B cell (primary cell): ENCODE results near the gene SLU7. TPM values are rescaled to one million over a fixed set of nuclear protein-coding genes. Genes with fewer than 3 reads are reported as not detected.
A peak's percentile ranks its signal among the peaks of the same experiment; 100 is the strongest.

Experiments
- ATAC-seq: fragments of 200-7000 bp; cut with Tn5 transposase; one replicate; pipeline ENCODE4 v1.10.0; 2021; ENCODE audit warnings: low read depth, mild to moderate bottlenecking, moderate number of reproducible peaks, moderate library complexity
- CTCF ChIA-PET: fragments of 350-600 bp; sonication (Branson Sonifier 250); formaldehyde crosslinking; loops from one replicate; lab custom pipeline; 2021; ENCODE audit warnings: antibody characterized with exemption, inconsistent platforms; lab: Charles Lee
- POLR2A ChIA-PET: fragments of 350-600 bp; sonication (Branson Sonifier 250); formaldehyde crosslinking; loops from one replicate; lab custom pipeline; 2021; ENCODE audit warnings: antibody characterized with exemption; lab: Charles Lee
- DNase-seq: peaks from one replicate; pipeline ENCODE4 v3.0.0; 2013
- H2AFZ ChIP-seq: 2 replicates; pipeline ENCODE4 v1.6.1; 2012; ENCODE audit warnings: mild to moderate bottlenecking, low read depth, low read length; ENCODE audit not compliant: insufficient read depth, poor library complexity, severe bottlenecking
- H3K27ac ChIP-seq, 2 donors: 1 replicate in 1 of 2; 2 replicates in 1 of 2; pipeline ENCODE4 v1.5.1; 2012 to 2013; ENCODE audit warnings: low read length in 2 of 2, mild to moderate bottlenecking in 2 of 2, moderate library complexity in 1 of 2
- H3K27me3 ChIP-seq, 4 experiments: fragments of 200-600 bp in 1 of 4; sonication (generic) in 1 of 4; replicated peaks in 1 of 4; 1 replicate in 2 of 4; 2 replicates in 2 of 4; pipeline versions ENCODE4 v1.6.1 to v1.7.0; 2013 to 2016; ENCODE audit warnings: low read length in 3 of 4, mild to moderate bottlenecking in 2 of 4, mixed read lengths in 1 of 4, moderate library complexity in 1 of 4; ENCODE audit not compliant: insufficient read depth in 4 of 4, control insufficient read depth in 3 of 4; ENCODE audit errors: control extremely low read depth in 1 of 4
- H3K36me3 ChIP-seq, 2 experiments: replicated peaks in 1 of 2; 1 replicate in 1 of 2; 2 replicates in 1 of 2; pipeline versions ENCODE4 v1.6.1 to v1.7.1; 2013; ENCODE audit warnings: low read length in 1 of 2; ENCODE audit not compliant: insufficient read depth in 2 of 2, control insufficient read depth in 1 of 2; ENCODE audit errors: control extremely low read depth in 1 of 2, extremely low read depth in 1 of 2
- H3K4me1 ChIP-seq, 2 donors: fragments of 200-600 bp in 1 of 2; sonication (generic) in 1 of 2; 1 replicate in 1 of 2; 2 replicates in 1 of 2; pipeline versions ENCODE4 v1.5.1 to v1.6.1; 2013 to 2017; ENCODE audit warnings: low read length in 2 of 2; ENCODE audit not compliant: control insufficient read depth in 2 of 2, insufficient read depth in 2 of 2
- H3K4me2 ChIP-seq: replicated peaks from 2 replicates; pipeline ENCODE3; 2012; ENCODE audit warnings: mild to moderate bottlenecking, low read depth, low read length; ENCODE audit not compliant: poor library complexity, severe bottlenecking
- H3K4me3 ChIP-seq, 5 experiments: fragments of 200-600 bp in 1 of 5; sonication (generic) in 1 of 5; 1 replicate in 3 of 5; 2 replicates in 2 of 5; pipeline versions ENCODE4 v1.5.1 to v1.7.0; 2011 to 2016; ENCODE audit warnings: low read length in 4 of 5, mild to moderate bottlenecking in 4 of 5, low read depth in 2 of 5, control low read depth in 1 of 5, moderate library complexity in 1 of 5; ENCODE audit not compliant: insufficient read depth in 1 of 5; ENCODE audit errors: control extremely low read depth in 1 of 5, extremely low read depth in 1 of 5
- H3K79me2 ChIP-seq: fragments of 200-600 bp; sonication (generic); one replicate; pipeline ENCODE4 v1.6.0; 2016; ENCODE audit warnings: low read length; ENCODE audit not compliant: control insufficient read depth, insufficient read depth
- H3K9ac ChIP-seq: fragments of 200-600 bp; sonication (generic); 2 replicates; pipeline ENCODE4 v1.6.1; 2017; ENCODE audit warnings: mild to moderate bottlenecking, low read length, moderate library complexity
- H3K9me3 ChIP-seq, 3 donors: one replicate each; pipeline versions ENCODE4 v1.6.1 to v1.7.1; 2013; ENCODE audit warnings: low read length in 2 of 3; ENCODE audit not compliant: control insufficient read depth in 2 of 3, insufficient read depth in 1 of 3; ENCODE audit errors: control extremely low read depth in 1 of 3
- H4K20me1 ChIP-seq: 2 replicates; pipeline ENCODE4 v1.6.0; 2012; ENCODE audit warnings: mild to moderate bottlenecking, low read length; ENCODE audit not compliant: insufficient read depth, control insufficient read depth, poor library complexity, severe bottlenecking
- H3K27ac Mint-ChIP-seq: one replicate; pipeline ENCODE4 v1.8.0; 2021; ENCODE audit warnings: mixed read lengths
- H3K27me3 Mint-ChIP-seq: one replicate; pipeline ENCODE4 v1.8.0; 2021; ENCODE audit warnings: mixed read lengths
- H3K4me1 Mint-ChIP-seq: one replicate; pipeline ENCODE4 v1.8.0; 2021; ENCODE audit warnings: mixed read lengths
- H3K4me3 Mint-ChIP-seq: one replicate; pipeline ENCODE4 v1.8.0; 2021; ENCODE audit warnings: mixed read lengths
- H3K9me3 Mint-ChIP-seq: one replicate; pipeline ENCODE4 v1.8.0; 2022; ENCODE audit warnings: mixed read lengths; ENCODE audit not compliant: insufficient read depth
- EZH2 ChIP-seq: IDR thresholded peaks from 2 replicates; pipeline ENCODE4 v1.6.1; 2012; ENCODE audit warnings: borderline replicate concordance, low read depth, mild to moderate bottlenecking, moderate library complexity, low read length; ENCODE audit not compliant: insufficient read depth, poor library complexity, severe bottlenecking
- WGBS: methylation state at CpG from one replicate; pipeline ENCODE4 v1.1.5; 2013; ENCODE audit warnings: missing lambda C conversion rate; ENCODE audit not compliant: insufficient coverage; 5-methylcytosine and 5-hydroxymethylcytosine counted together
- intact Hi-C: fragments of 100-400 bp; cut with micrococcal nuclease; formaldehyde crosslinking; loops from one replicate; pipeline ENCODE4 v1.10.0; 2022
- polyA plus RNA-seq: library from polyadenylated mRNA; depleted of rRNA; stranded (reverse); fragments of >200 nt; gene quantifications from 2 replicates; pipeline ENCODE4 v1.2.3, GENCODE V29; 2012
- total RNA-seq, 2 donors: library from RNA; stranded (reverse); fragments of 120-200 nt in 1 of 2; gene quantifications; 1 replicate in 1 of 2; 2 replicates in 1 of 2; pipeline versions ENCODE4 v1.2.3 to v1.2.4, GENCODE V29; 2013 to 2022
- TF ChIP-seq, protein P1 (sequence below): fragments of 200-600 bp; IDR thresholded peaks from one replicate; pipeline ENCODE4 v1.8.0; 2022; ENCODE audit warnings: antibody characterized with exemption, mild to moderate bottlenecking

SLU7 gene
- total and polyA plus RNA-seq, 2 donors (not counting 1 experiment from before 2014, with no cell fraction given) = 30.8 to 68.3 TPM

DNA sequence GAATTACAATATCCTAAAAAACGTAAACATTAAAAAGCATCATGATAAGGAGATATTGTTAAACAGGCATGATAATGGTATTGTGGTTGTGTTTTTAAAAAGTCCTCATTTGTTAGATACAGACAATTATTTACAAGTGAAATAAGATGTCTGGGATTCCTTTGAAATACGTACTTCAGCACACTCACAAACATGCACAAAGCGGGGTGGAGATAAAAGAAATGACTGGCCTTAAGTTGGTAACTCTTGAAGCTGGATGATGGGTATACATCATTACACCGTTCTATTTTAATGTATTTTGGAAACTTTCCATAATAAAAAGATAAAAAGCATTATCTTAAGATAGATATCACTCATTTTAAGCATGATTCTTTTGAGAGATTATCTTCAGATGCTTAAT lies 20.1 kb downstream of the SLU7 start:
- no peak overlapping the region for H3K27ac Mint-ChIP-seq
- Histone ChIP-seq H3K36me3 (peaks cover 9 to 16% of the 10 kb centered on the region in 2 experiments), H3K9me3 (no peaks in the 10 kb centered on the region), H3K27ac (no peak overlapping the region), H3K4me1 (peaks cover 4 to 11% of the 10 kb centered on the region in 2 donors), H3K9ac (no peak overlapping the region), H3K4me3 (no peak overlapping the region), H2AFZ (no peak overlapping the region), H4K20me1 (no peaks in the 10 kb centered on the region), H3K4me2 (peak overlapping the region; percentile 90), H3K27me3 (no peaks in the 10 kb centered on the region), H3K79me2 (no peaks in the 10 kb centered on the region)
- CTCF ChIA-PET = interaction anchor here (1.1 kb wide), 1 partner anchor 377 kb away, joined by 3 read pairs; no protein-coding TSS in a partner anchor
- TF ChIP-seq, protein P1, sequence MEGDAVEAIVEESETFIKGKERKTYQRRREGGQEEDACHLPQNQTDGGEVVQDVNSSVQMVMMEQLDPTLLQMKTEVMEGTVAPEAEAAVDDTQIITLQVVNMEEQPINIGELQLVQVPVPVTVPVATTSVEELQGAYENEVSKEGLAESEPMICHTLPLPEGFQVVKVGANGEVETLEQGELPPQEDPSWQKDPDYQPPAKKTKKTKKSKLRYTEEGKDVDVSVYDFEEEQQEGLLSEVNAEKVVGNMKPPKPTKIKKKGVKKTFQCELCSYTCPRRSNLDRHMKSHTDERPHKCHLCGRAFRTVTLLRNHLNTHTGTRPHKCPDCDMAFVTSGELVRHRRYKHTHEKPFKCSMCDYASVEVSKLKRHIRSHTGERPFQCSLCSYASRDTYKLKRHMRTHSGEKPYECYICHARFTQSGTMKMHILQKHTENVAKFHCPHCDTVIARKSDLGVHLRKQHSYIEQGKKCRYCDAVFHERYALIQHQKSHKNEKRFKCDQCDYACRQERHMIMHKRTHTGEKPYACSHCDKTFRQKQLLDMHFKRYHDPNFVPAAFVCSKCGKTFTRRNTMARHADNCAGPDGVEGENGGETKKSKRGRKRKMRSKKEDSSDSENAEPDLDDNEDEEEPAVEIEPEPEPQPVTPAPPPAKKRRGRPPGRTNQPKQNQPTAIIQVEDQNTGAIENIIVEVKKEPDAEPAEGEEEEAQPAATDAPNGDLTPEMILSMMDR = no peak
- TF ChIP-seq EZH2 = no peak
- no CpG with 5 or more reads among the region's 4 CpGs for WGBS
- H3K4me1 Mint-ChIP-seq = peaks cover 14% of the 10 kb centered on the region
- intact Hi-C loops = no loop called here
- H3K4me3 Mint-ChIP-seq = peak overlapping the region; percentile 83
- POLR2A ChIA-PET = interaction anchor here (0.5 kb wide), 1 partner anchor 238 kb away, joined by 3 read pairs; no protein-coding TSS in a partner anchor
- no peaks in the 10 kb centered on the region for H3K9me3 Mint-ChIP-seq
- no peaks in the 10 kb centered on the region for H3K27me3 Mint-ChIP-seq
- no peak for DNase-seq
- ATAC-seq = no peak

DNA sequence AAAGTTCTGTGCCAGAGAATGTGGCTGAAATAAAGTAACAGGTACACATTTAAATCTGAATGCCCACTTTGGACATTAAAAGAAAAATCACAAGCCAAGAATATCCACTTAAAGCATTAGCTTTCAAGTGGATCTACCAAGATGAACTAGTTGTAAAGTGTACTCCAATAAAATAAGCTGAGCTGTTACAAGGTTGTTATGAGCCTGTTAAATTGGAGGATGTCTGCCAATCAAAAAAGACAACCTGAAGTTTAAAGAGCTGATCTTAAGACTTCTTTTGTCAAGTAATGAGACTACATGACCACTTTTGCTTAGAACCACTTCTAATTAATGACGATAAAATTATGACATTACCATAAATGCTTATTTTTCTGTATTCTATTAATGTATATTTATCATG lies 21.4 kb downstream of the SLU7 start:
- Histone ChIP-seq H3K4me2 (no peak overlapping the region), H3K27me3 (no peaks in the 10 kb centered on the region), H3K79me2 (no peaks in the 10 kb centered on the region), H3K9ac (no peak overlapping the region), H4K20me1 (no peaks in the 10 kb centered on the region), H3K4me3 (no peak overlapping the region), H3K27ac (no peak overlapping the region), H3K36me3 (peaks cover 2 to 6% of the 10 kb centered on the region in 2 experiments), H3K9me3 (no peaks in the 10 kb centered on the region), H2AFZ (no peak overlapping the region), H3K4me1 (peaks cover 4 to 11% of the 10 kb centered on the region in 2 donors)
- ATAC-seq (no peak), DNase-seq (no peak)
- WGBS = no CpG with 5 or more reads among the region's 1 CpG
- POLR2A ChIA-PET = no interaction called here
- intact Hi-C loops = no loop called here
- H3K9me3 Mint-ChIP-seq = no peaks in the 10 kb centered on the region
- H3K27ac Mint-ChIP-seq = no peak overlapping the region
- no peak for TF ChIP-seq EZH2
- TF ChIP-seq, protein P1 = no peak
- H3K4me1 Mint-ChIP-seq = peaks cover 14% of the 10 kb centered on the region
- no peaks in the 10 kb centered on the region for H3K27me3 Mint-ChIP-seq
- CTCF ChIA-PET = interaction anchor here (2.3 kb wide), 1 partner anchor 42 kb away, joined by 5 read pairs; no protein-coding TSS in a partner anchor
- no peak overlapping the region for H3K4me3 Mint-ChIP-seq
